Vagina (tissue), 2 donors: ENCODE data around the gene IDI1. TPM values are rescaled to one million over a fixed set of nuclear protein-coding genes. Genes with fewer than 3 reads are reported as not detected.

Experiments used
- DNase-seq, 2 donors: peaks; one replicate each; pipeline ENCODE4 v3.0.0-alpha.2; 2017; ENCODE audit errors: extremely low spot score in 2 of 2
- H3K27ac ChIP-seq: fragments of 200-600 bp; sonication (generic); one replicate; pipeline ENCODE4 v1.5.1; 2019
- H3K27me3 ChIP-seq: fragments of 200-600 bp; sonication (generic); one replicate; pipeline ENCODE4 v1.5.1; 2019
- H3K36me3 ChIP-seq, 2 donors: fragments of 200-600 bp; sonication (generic); one replicate each; pipeline ENCODE4 v1.5.1; 2017 to 2019
- H3K4me1 ChIP-seq: fragments of 200-600 bp; sonication (generic); one replicate; pipeline ENCODE4 v1.5.1; 2019
- H3K4me3 ChIP-seq, 2 donors: fragments of 200-600 bp; sonication (generic); 1 replicate in 1 of 2; 2 replicates in 1 of 2; pipeline ENCODE4 v1.5.1; 2016 to 2019
- H3K9me3 ChIP-seq: fragments of 200-600 bp; sonication (generic); one replicate; pipeline ENCODE4 v1.5.1; 2019
- POLR2A ChIP-seq, 2 donors: fragments of 450-650 bp; IDR thresholded peaks; one replicate each; pipeline ENCODE4 v1.6.1; 2017; ENCODE audit warnings: antibody characterized with exemption in 2 of 2, mild to moderate bottlenecking in 2 of 2, moderate library complexity in 2 of 2
- POLR2AphosphoS5 ChIP-seq, 2 donors: sonication (generic); formaldehyde crosslinking; IDR thresholded peaks; one replicate each; pipeline ENCODE4 v1.9.0; 2017; ENCODE audit warnings: antibody characterized with exemption in 2 of 2, mild to moderate bottlenecking in 2 of 2, low read depth in 1 of 2; ENCODE audit not compliant: insufficient read depth in 1 of 2
- intact Hi-C: fragments of 100-400 bp; cut with DNase I; formaldehyde crosslinking; loops from one replicate; pipeline ENCODE4 v1.15.1; 2023
- total RNA-seq: library from RNA; depleted of rRNA; stranded (reverse); fragments of >200 nt; gene quantifications from one replicate; pipeline ENCODE4 v1.2.3, GENCODE V29; 2016
- TF ChIP-seq, protein P1 (sequence below), 3 experiments: fragments of 450-650 bp in 2 of 3; fragments of 200-600 bp in 1 of 3; sonication (generic) in 1 of 3; IDR thresholded peaks; one replicate each; pipeline ENCODE4 v1.5.1; 2017 to 2019; ENCODE audit warnings: antibody characterized with exemption in 3 of 3, mild to moderate bottlenecking in 2 of 3, moderate library complexity in 2 of 3

Gene IDI1
- total RNA-seq, 1 donor from 2014 or later, result 50.3 TPM

DNA sequence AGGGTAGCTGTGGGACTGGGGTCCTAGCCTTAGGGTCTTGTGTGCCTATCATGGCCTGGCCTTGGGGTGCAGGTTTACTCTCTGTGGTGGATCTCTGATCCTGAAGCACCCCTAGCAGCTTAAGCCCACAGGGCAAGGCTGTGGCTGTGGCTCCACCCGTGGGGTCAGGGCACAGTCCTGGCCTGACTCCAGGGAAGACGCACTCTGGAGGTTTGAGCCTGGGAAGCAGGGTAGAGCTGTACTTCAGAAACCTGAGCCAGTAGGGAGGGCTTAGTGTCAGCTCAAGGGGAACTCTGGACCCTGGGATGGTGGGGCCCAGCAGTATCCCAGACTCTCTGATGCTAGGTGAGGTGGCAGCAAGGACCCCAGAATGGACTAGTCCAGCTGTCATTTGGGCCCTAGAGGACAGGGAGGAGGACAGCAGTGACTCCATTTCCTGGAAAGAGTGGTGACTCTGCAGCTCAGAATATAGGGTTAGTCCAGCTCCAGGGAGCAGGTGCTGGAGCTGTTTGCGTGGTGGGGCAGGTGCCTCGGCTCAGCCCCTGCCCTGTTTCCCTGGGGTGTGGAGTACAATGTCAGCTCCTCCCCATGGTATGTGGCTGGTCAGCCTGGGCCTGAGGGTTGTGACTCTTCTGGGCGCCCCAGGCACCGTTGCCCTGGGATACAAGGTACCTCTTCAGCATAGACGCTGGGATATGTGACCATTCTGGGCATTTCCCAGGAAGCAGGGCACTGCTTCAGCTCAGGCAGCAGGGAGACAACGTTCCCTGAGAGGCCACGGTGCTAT lies 44.8 kb downstream of the IDI1 start:
- H3K9me3 ChIP-seq, result peaks cover 5% of the 10 kb centered on the region
- no peaks in the 10 kb centered on the region for H3K27me3 ChIP-seq
- no peaks in the 10 kb centered on the region for H3K4me1 ChIP-seq
- DNase-seq, result no peak
- no peak overlapping the region for H3K27ac ChIP-seq
- no peak overlapping the region for H3K4me3 ChIP-seq
- intact Hi-C loops, result no loop called here
- TF ChIP-seq POLR2A (IDR thresholded peaks at IDR 0.05) (no peak), POLR2AphosphoS5 (IDR thresholded peaks at IDR 0.05; ENCODE audit: insufficient read depth in 1 of 2, low read depth in 1 of 2) (no peak)
- TF ChIP-seq, protein P1, sequence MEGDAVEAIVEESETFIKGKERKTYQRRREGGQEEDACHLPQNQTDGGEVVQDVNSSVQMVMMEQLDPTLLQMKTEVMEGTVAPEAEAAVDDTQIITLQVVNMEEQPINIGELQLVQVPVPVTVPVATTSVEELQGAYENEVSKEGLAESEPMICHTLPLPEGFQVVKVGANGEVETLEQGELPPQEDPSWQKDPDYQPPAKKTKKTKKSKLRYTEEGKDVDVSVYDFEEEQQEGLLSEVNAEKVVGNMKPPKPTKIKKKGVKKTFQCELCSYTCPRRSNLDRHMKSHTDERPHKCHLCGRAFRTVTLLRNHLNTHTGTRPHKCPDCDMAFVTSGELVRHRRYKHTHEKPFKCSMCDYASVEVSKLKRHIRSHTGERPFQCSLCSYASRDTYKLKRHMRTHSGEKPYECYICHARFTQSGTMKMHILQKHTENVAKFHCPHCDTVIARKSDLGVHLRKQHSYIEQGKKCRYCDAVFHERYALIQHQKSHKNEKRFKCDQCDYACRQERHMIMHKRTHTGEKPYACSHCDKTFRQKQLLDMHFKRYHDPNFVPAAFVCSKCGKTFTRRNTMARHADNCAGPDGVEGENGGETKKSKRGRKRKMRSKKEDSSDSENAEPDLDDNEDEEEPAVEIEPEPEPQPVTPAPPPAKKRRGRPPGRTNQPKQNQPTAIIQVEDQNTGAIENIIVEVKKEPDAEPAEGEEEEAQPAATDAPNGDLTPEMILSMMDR (IDR thresholded peaks at IDR 0.05), result no peak
- H3K36me3 ChIP-seq, result peaks cover 6 to 98% of the 10 kb centered on the region in 2 donors

GRCh38 chr10:1002425-1003006 lies 46.4 kb downstream of the IDI1 start:
- H3K4me3 ChIP-seq, result no peak overlapping the region
- DNase-seq, result no peak
- H3K27ac ChIP-seq, result no peak overlapping the region
- peaks cover 5% of the 10 kb centered on the region for H3K9me3 ChIP-seq
- H3K4me1 ChIP-seq, result no peaks in the 10 kb centered on the region
- no peaks in the 10 kb centered on the region for H3K27me3 ChIP-seq
- H3K36me3 ChIP-seq, result peaks cover under 1 to 98% of the 10 kb centered on the region in 2 donors
- intact Hi-C loops, result no loop called here
- TF ChIP-seq POLR2A (IDR thresholded peaks at IDR 0.05) (no peak), POLR2AphosphoS5 (IDR thresholded peaks at IDR 0.05; ENCODE audit: insufficient read depth in 1 of 2, low read depth in 1 of 2) (no peak)
- TF ChIP-seq, protein P1 (IDR thresholded peaks at IDR 0.05), result no peak

- peaks cover 5 to 94% of the 10 kb centered on the region in 2 donors for H3K36me3 ChIP-seq
Observed at GRCh38 chr10:997266-998022, 51.5 kb downstream of the IDI1 start.

DNA sequence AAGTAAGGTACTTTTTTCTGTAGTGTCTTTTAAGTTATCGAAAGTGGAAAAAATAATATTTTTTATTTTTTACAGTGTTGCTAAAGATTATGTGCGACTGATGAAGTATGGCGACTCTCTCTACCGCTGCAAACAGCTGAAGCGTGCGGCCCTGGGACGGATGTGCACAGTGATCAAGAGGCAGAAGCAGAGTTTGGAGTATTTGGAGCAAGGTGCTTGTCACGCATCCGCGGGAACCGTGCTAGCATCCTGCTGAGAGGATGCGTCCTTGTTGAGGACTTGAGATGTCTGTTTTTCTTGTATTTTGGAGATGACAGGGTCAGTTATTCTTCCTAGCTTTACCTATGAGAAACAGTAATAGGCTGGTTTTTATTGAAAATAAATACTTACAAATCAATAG lies 52.9 kb downstream of the IDI1 start:
- no peak for DNase-seq
- Histone ChIP-seq H3K4me1 (no peaks in the 10 kb centered on the region), H3K4me3 (no peak overlapping the region), H3K27me3 (no peaks in the 10 kb centered on the region), H3K9me3 (no peaks in the 10 kb centered on the region), H3K27ac (no peak overlapping the region), H3K36me3 (peaks cover 5 to 80% of the 10 kb centered on the region in 2 donors)
- intact Hi-C loops, result no loop called here
- no peak for TF ChIP-seq POLR2AphosphoS5 (IDR thresholded peaks at IDR 0.05; ENCODE audit: insufficient read depth in 1 of 2, low read depth in 1 of 2)
- TF ChIP-seq, protein P1 (IDR thresholded peaks at IDR 0.05), result no peak

More at GRCh38 chr10:997266-998022, 51.5 kb downstream of the IDI1 start:
- TF ChIP-seq POLR2A (IDR thresholded peaks at IDR 0.05), result no peak
- no peak for TF ChIP-seq POLR2AphosphoS5 (IDR thresholded peaks at IDR 0.05; ENCODE audit: insufficient read depth in 1 of 2, low read depth in 1 of 2)
- TF ChIP-seq, protein P1 (IDR thresholded peaks at IDR 0.05), result no peak
- Histone ChIP-seq H3K27ac (no peak overlapping the region), H3K27me3 (no peaks in the 10 kb centered on the region), H3K9me3 (peaks cover 1% of the 10 kb centered on the region), H3K4me1 (no peaks in the 10 kb centered on the region), H3K4me3 (no peak overlapping the region)
- intact Hi-C loops, result no loop called here
- no peak for DNase-seq
